ENCODE results near the gene IFT122.
"Not testable (repeated sequence)": the region's sequence is repeated elsewhere in the genome, so short reads cannot be mapped to it uniquely, and the experiment has no call there.

Gene IFT122

GRCh38 chr3:129474984-129475804 lies 35.2 kb downstream of the IFT122 start:
- no peak for DNase-seq

GRCh38 chr3:129475863-129476262 lies 35.8 kb downstream of the IFT122 start:
- no peak for DNase-seq

GRCh38 chr3:129476586-129476985 lies 36.6 kb downstream of the IFT122 start:
- DNase-seq = no peak

- DNase-seq = not testable (repeated sequence)
Measured at GRCh38 chr3:129481225-129481765, 41.3 kb downstream of the IFT122 start.

GRCh38 chr3:129481766-129482332 lies 41.8 kb downstream of the IFT122 start:
- no peak for DNase-seq

- no peak for DNase-seq
Measured at GRCh38 chr3:129482721-129483120, 42.7 kb downstream of the IFT122 start.

- DNase-seq = no peak
Measured at GRCh38 chr3:129483870-129484269, 43.8 kb downstream of the IFT122 start.

GRCh38 chr3:129485146-129485545 lies 45.1 kb downstream of the IFT122 start:
- DNase-seq = not testable (repeated sequence)

GRCh38 chr3:129485721-129486663 lies 46.0 kb downstream of the IFT122 start:
- peak; percentile 44 for DNase-seq

GRCh38 chr3:129486664-129487035 lies 46.6 kb downstream of the IFT122 start:
- no peak for DNase-seq

- DNase-seq = no peak
Measured at GRCh38 chr3:129487183-129487867, 47.3 kb downstream of the IFT122 start.

- DNase-seq = not testable (repeated sequence)
Measured at GRCh38 chr3:129487868-129488335, 47.9 kb downstream of the IFT122 start.

GRCh38 chr3:129489258-129489657 lies 49.2 kb downstream of the IFT122 start:
- not testable (repeated sequence) for DNase-seq

- DNase-seq = peak; percentile 69
Measured at GRCh38 chr3:129490273-129490675, 50.2 kb downstream of the IFT122 start.

GRCh38 chr3:129491077-129491476 lies 51.1 kb downstream of the IFT122 start:
- not testable (repeated sequence) for DNase-seq

GRCh38 chr3:129491794-129492193 lies 51.8 kb downstream of the IFT122 start:
- DNase-seq = no peak

- DNase-seq = no peak
Measured at GRCh38 chr3:129492691-129493090, 52.7 kb downstream of the IFT122 start.

- DNase-seq = no peak
Measured at GRCh38 chr3:129493206-129493605, 53.2 kb downstream of the IFT122 start.

GRCh38 chr3:129494499-129494898 lies 54.5 kb downstream of the IFT122 start:
- DNase-seq = not testable (repeated sequence)

GRCh38 chr3:129495006-129495639 lies 55.1 kb downstream of the IFT122 start:
- DNase-seq = not testable (repeated sequence)

- DNase-seq = not testable (repeated sequence)
Measured at GRCh38 chr3:129497876-129498275, 57.9 kb downstream of the IFT122 start.

Measured in activated CD4-positive, alpha-beta T cell treated with anti-CD3 and anti-CD28 coated beads, Interleukin-2, Interleukin-6, amounts not matched to agents 100 ng/mL and 50 ng/mL, durations not matched to agents 16 hours and 8 hours (primary cell).